Peyer's patch (tissue), 4 donors: ENCODE results near the gene ZNF19. TPM values are rescaled to one million over a fixed set of nuclear protein-coding genes. Genes with fewer than 3 reads are reported as not detected.
A peak's percentile ranks its signal among the peaks of the same experiment; 100 is the strongest.

Source experiments
- DNase-seq, 3 donors: peaks; one replicate each; pipeline ENCODE4 v3.0.0-alpha.2; 2017 to 2019
- H3K27ac ChIP-seq, 4 donors: fragments of 200-600 bp; sonication (generic); one replicate each; pipeline ENCODE4 v1.5.1; 2016 to 2019
- H3K27me3 ChIP-seq, 2 donors: fragments of 200-600 bp; sonication (generic); one replicate each; pipeline ENCODE4 v1.5.1; 2019
- H3K36me3 ChIP-seq, 3 donors: fragments of 200-600 bp; sonication (generic); one replicate each; pipeline ENCODE4 v1.5.1; 2016 to 2019
- H3K4me1 ChIP-seq, 4 donors: fragments of 200-600 bp; sonication (generic); one replicate each; pipeline ENCODE4 v1.5.1; 2016 to 2019
- H3K4me3 ChIP-seq, 4 donors: fragments of 200-600 bp; sonication (generic); 1 replicate in 3 of 4; 2 replicates in 1 of 4; pipeline ENCODE4 v1.5.1; 2016 to 2019; ENCODE audit warnings: mild to moderate bottlenecking in 1 of 4
- H3K9me3 ChIP-seq, 4 donors: fragments of 200-600 bp; sonication (generic); one replicate each; pipeline ENCODE4 v1.5.1; 2016 to 2019; ENCODE audit warnings: mild to moderate bottlenecking in 1 of 4
- POLR2A ChIP-seq, 2 donors: fragments of 450-650 bp; IDR thresholded peaks; one replicate each; pipeline ENCODE4 v1.5.1; 2017; ENCODE audit warnings: antibody characterized with exemption in 2 of 2, mild to moderate bottlenecking in 2 of 2, moderate library complexity in 2 of 2
- total RNA-seq, 4 donors: library from RNA; depleted of rRNA; stranded (reverse); fragments of >200 nt; gene quantifications; one replicate each; pipeline ENCODE4 v1.1.0, GENCODE V29; 2016
- TF ChIP-seq, protein P1 (sequence below), 6 experiments: fragments of 450-650 bp in 4 of 6; fragments of 200-600 bp in 2 of 6; sonication (generic) in 1 of 6; IDR thresholded peaks; one replicate each; pipeline ENCODE4 v1.5.1; 2017 to 2019; ENCODE audit warnings: antibody characterized with exemption in 6 of 6, mild to moderate bottlenecking in 3 of 6, moderate library complexity in 1 of 6

ZNF19 gene
- total RNA-seq, 4 donors from 2014 or later = 4.4 to 14.9 (median 10.1) TPM

DNA sequence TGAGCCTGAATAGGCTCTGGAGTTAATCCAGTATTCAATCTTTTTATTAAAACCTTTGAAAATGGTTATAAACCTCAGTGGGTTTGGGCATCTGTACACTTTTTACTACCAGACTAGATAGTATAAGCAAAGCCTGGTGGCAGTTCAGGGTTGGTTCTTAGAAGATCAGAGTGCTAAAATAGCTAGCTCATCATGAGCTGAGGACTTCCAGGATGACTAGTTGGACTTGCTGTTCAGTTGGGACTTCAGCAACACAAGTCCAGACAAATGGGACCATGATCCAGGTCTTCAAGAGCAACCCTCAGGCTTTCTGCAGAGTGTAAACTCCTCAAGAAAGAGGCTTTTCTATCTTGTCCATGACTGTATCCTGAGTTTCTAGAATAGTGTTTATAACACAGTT lies 1.2 kb upstream of the ZNF19 start:
- H3K4me1 ChIP-seq = no peaks in the 10 kb centered on the region
- no peak for DNase-seq
- H3K27ac ChIP-seq = no peak overlapping the region
- TF ChIP-seq, protein P1, sequence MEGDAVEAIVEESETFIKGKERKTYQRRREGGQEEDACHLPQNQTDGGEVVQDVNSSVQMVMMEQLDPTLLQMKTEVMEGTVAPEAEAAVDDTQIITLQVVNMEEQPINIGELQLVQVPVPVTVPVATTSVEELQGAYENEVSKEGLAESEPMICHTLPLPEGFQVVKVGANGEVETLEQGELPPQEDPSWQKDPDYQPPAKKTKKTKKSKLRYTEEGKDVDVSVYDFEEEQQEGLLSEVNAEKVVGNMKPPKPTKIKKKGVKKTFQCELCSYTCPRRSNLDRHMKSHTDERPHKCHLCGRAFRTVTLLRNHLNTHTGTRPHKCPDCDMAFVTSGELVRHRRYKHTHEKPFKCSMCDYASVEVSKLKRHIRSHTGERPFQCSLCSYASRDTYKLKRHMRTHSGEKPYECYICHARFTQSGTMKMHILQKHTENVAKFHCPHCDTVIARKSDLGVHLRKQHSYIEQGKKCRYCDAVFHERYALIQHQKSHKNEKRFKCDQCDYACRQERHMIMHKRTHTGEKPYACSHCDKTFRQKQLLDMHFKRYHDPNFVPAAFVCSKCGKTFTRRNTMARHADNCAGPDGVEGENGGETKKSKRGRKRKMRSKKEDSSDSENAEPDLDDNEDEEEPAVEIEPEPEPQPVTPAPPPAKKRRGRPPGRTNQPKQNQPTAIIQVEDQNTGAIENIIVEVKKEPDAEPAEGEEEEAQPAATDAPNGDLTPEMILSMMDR (IDR thresholded peaks at IDR 0.05) = no peak
- TF ChIP-seq POLR2A (IDR thresholded peaks at IDR 0.05) = no peak
- H3K4me3 ChIP-seq = no peak overlapping the region
- H3K36me3 ChIP-seq = no peaks in the 10 kb centered on the region
- H3K27me3 ChIP-seq = no peaks in the 10 kb centered on the region
- H3K9me3 ChIP-seq = no peaks in the 10 kb centered on the region

DNA sequence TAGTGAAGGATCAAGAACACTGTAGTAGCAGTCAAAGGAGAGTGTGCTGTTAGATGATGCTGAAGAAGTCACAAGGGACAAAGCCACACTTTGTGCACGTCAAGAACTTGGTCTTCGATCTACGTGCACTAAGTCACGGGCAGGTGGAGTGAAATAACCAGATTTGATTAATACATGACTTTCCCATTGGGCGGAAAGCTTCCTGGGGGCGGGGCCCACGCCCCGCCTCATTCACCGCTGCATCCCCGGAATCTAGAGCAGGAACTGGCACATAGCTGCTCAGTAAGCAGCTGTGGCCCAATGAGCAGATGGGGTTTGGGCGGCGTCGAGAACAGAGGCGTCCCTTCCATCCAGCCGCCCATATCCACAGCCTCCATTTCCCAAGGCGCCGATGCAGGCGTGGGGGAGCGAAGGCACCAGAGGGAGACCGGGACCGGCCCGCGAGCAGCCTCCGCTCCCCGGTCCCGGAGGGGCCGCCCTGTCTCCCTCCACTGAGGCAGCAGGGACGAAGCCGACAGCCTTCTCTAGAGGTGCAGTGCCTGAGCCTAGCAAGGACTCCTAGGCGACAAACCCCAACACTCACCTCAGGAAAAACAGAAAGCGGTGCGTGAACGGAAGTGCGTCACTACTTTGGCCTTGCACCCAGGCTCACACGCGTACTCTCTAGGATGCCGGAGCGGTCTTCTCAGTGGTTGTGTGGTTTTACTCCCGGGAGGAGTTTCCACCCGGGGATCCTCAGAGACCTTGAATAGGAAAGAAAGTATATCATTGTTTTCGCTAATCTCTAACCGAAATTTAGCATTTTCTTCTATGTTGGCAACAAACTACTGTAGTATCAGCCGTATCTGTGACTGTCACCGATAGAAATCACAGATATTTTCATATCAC lies 4.9 kb downstream of the ZNF19 start:
- Histone ChIP-seq H3K4me1 (peaks cover 0 to 8% (median 0%) of the 10 kb centered on the region in 4 donors), H3K27ac (peak overlapping the region; percentile 88 to 98 (median 96)), H3K27me3 (no peaks in the 10 kb centered on the region), H3K9me3 (no peaks in the 10 kb centered on the region), H3K36me3 (no peaks in the 10 kb centered on the region), H3K4me3 (peak overlapping the region; percentile 59 to 92 (median 79))
- TF ChIP-seq, protein P1 (IDR thresholded peaks at IDR 0.05) = no peak
- TF ChIP-seq POLR2A (IDR thresholded peaks at IDR 0.05) = peak; percentile 57 to 66
- DNase-seq = peak; percentile 86 to 95 (median 87)

DNA sequence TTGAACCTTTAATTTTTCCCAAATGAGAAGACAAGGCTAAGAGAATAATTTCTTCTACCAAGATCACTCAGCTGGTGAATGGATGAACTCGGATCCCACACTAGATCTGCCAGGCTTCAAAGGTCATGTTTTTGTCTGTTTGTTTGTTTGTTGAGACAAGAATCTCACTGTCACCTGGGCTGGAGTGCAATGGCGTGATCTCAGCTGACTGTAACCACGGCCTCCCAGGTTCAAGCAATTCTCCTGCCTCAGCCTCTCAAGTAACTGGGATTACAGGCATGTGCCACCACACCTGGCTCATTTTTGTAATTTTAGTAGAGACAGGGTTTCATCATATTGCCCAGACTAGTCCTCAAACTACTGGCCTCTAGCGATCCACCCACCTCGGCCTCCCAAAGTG lies 6.6 kb downstream of the ZNF19 start:
- H3K4me3 ChIP-seq = no peak overlapping the region
- no peaks in the 10 kb centered on the region for H3K27me3 ChIP-seq
- no peaks in the 10 kb centered on the region for H3K9me3 ChIP-seq
- peaks cover 0 to 13% (median 0%) of the 10 kb centered on the region in 3 donors for H3K36me3 ChIP-seq
- H3K4me1 ChIP-seq = peaks cover 0 to 8% (median 0%) of the 10 kb centered on the region in 4 donors
- no peak overlapping the region for H3K27ac ChIP-seq
- no peak for DNase-seq
- TF ChIP-seq, protein P1 (IDR thresholded peaks at IDR 0.05) = no peak
- no peak for TF ChIP-seq POLR2A (IDR thresholded peaks at IDR 0.05)

DNA sequence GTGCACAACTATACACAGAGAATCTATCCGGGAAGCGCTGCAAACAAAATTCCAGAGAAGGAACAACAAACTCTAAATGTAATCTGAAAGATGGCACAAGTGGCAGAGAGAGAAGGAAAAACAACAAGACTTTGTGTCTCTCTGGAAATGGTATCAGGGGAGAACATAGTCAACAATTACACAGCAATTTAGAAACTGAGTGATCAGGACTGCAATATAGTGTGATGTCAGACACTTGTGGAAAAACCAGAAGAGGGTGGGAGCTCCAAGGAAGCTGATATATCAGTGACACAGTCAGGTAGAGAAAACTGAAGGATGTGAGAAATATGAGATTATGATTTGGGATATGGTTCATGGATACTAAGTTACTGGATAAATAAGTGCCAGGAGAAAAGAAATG lies 8.2 kb downstream of the ZNF19 start:
- H3K4me1 ChIP-seq = peaks cover 0 to 8% (median 0%) of the 10 kb centered on the region in 4 donors
- TF ChIP-seq, protein P1 (IDR thresholded peaks at IDR 0.05) = no peak
- TF ChIP-seq POLR2A (IDR thresholded peaks at IDR 0.05) = no peak
- no peak overlapping the region for H3K27ac ChIP-seq
- peaks cover 0 to 29% (median 0%) of the 10 kb centered on the region in 3 donors for H3K36me3 ChIP-seq
- DNase-seq = no peak
- no peak overlapping the region for H3K4me3 ChIP-seq
- no peaks in the 10 kb centered on the region for H3K9me3 ChIP-seq
- no peaks in the 10 kb centered on the region for H3K27me3 ChIP-seq

DNA sequence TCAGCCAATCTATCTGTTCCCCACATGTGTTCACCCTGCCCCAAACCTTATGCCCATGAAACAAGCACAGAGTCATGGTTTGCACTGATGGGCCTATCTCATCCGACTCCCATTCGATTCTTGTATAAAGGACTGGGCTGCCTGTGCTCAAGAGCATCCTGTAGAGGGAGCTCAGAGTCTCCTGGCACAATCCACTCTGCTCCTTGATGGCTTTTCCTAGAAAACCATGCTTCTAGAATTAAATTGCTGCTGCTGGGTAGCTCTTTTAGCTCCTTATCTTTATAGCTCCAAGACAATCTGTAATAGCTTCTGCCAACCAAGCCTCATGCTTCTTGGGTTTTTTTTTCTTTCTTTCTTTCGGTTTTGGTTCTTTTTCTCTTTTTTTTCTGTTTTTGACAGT lies 9.7 kb downstream of the ZNF19 start:
- peaks cover 0 to 8% (median 0%) of the 10 kb centered on the region in 4 donors for H3K4me1 ChIP-seq
- no peak for TF ChIP-seq POLR2A (IDR thresholded peaks at IDR 0.05)
- TF ChIP-seq, protein P1 (IDR thresholded peaks at IDR 0.05) = peak in 4 of 6 experiments; percentile 19 to 41 (median 38)
- no peak for DNase-seq

More for the DNA sequence above, 9.7 kb downstream of the ZNF19 start:
- H3K36me3 ChIP-seq = peaks cover 0 to 43% (median 0%) of the 10 kb centered on the region in 3 donors
- H3K27ac ChIP-seq = no peak overlapping the region
- H3K27me3 ChIP-seq = no peaks in the 10 kb centered on the region
- H3K4me3 ChIP-seq = no peak overlapping the region
- no peaks in the 10 kb centered on the region for H3K9me3 ChIP-seq
